ENCODE measurements around the gene FCRL5. TPM values are rescaled to one million over a fixed set of nuclear protein-coding genes. Genes with fewer than 3 reads are reported as not detected.

The FCRL5 gene
- total and polyA plus RNA-seq, 2 donors (not counting 3 experiments of a cell fraction or from before 2014, with no cell fraction given): not detected

- Histone ChIP-seq H3K4me3 (replicated peaks in 1 of 3; ENCODE audit: insufficient read depth in 1 of 3, low read depth in 1 of 3, low read length in 3 of 3) (no peak overlapping the region), H2AFZ (ENCODE audit: low read depth, low read length) (no peak overlapping the region), H3K4me1 (ENCODE audit: control insufficient read depth, extremely low read depth, insufficient read depth, low read length) (no peaks in the 10 kb centered on the region), H3K4me2 (ENCODE audit: insufficient read depth, low read length) (no peak overlapping the region), H3K79me2 (ENCODE audit: control insufficient read depth, insufficient read depth, low read length) (no peaks in the 10 kb centered on the region), H3K27ac (ENCODE audit: insufficient read depth, low read depth, low read length) (no peak overlapping the region), H3K9ac (replicated peaks; ENCODE audit: extremely low read depth, insufficient read depth, low read length) (no peak overlapping the region), H3K27me3 (ENCODE audit: control insufficient read depth in 2 of 2, insufficient read depth in 2 of 2, low read length in 2 of 2) (no peaks in the 10 kb centered on the region), H3K9me3 (replicated peaks; ENCODE audit: control insufficient read depth, insufficient read depth, low read length) (no peaks in the 10 kb centered on the region), H3K36me3 (ENCODE audit: control insufficient read depth in 2 of 2, extremely low read depth in 1 of 2, insufficient read depth in 2 of 2, low read length in 2 of 2) (no peaks in the 10 kb centered on the region), H3K9me1 (replicated peaks; ENCODE audit: control insufficient read depth, extremely low read depth, insufficient read depth, low read length) (no peaks in the 10 kb centered on the region), H4K20me1 (replicated peaks; ENCODE audit: control insufficient read depth, extremely low read depth, insufficient read depth, low read length) (no peaks in the 10 kb centered on the region)
- DNase-seq (ENCODE audit: low read depth, low spot score) (no peak), FAIRE-seq (no peak)
- BruUV-seq (replicated peaks): no TSS peak
- no peak for TF ChIP-seq EZH2 (IDR thresholded peaks at IDR 0.05; ENCODE audit: borderline replicate concordance, low read depth, low read length, severe bottlenecking)
- TF ChIP-seq JUN (IDR thresholded peaks at IDR 0.05; ENCODE audit: borderline replicate concordance, insufficient read depth, insufficient read length, low read depth): no peak
- TF ChIP-seq POLR2AphosphoS5 (IDR thresholded peaks at IDR 0.05; ENCODE audit: insufficient read depth, low read depth, low read length): no peak
- TF ChIP-seq FOS (IDR thresholded peaks at IDR 0.05; ENCODE audit: borderline replicate concordance, insufficient read depth, low read length): no peak
- no peak for TF ChIP-seq POLR2A (IDR thresholded peaks at IDR 0.05; ENCODE audit: low read depth, low read length)
- TF ChIP-seq, protein P1, sequence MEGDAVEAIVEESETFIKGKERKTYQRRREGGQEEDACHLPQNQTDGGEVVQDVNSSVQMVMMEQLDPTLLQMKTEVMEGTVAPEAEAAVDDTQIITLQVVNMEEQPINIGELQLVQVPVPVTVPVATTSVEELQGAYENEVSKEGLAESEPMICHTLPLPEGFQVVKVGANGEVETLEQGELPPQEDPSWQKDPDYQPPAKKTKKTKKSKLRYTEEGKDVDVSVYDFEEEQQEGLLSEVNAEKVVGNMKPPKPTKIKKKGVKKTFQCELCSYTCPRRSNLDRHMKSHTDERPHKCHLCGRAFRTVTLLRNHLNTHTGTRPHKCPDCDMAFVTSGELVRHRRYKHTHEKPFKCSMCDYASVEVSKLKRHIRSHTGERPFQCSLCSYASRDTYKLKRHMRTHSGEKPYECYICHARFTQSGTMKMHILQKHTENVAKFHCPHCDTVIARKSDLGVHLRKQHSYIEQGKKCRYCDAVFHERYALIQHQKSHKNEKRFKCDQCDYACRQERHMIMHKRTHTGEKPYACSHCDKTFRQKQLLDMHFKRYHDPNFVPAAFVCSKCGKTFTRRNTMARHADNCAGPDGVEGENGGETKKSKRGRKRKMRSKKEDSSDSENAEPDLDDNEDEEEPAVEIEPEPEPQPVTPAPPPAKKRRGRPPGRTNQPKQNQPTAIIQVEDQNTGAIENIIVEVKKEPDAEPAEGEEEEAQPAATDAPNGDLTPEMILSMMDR (IDR thresholded peaks at IDR 0.05; ENCODE audit: extremely low read depth in 1 of 2, insufficient read depth in 1 of 2, low read depth in 1 of 2, low read length in 2 of 2): no peak
- TF ChIP-seq MYC (IDR thresholded peaks at IDR 0.05; ENCODE audit: low read depth, low read length): no peak
- no peak for TF ChIP-seq GATA2 (IDR thresholded peaks at IDR 0.05; ENCODE audit: insufficient read depth, insufficient read length, low read depth, low read length)
- TF ChIP-seq MAX (IDR thresholded peaks at IDR 0.05; ENCODE audit: insufficient read depth, insufficient read length): no peak
- ChIA-PET POLR2A (no interaction called here), CTCF (interaction anchor here (3.4 kb wide), 1 partner anchor 16 kb away, joined by 20 read pairs; no protein-coding TSS in a partner anchor)
- dilution Hi-C loops (cut with MboI; ENCODE audit: extremely low pct_ligation_motif_present, low sequenced_read_pairs): no loop called here
- intact Hi-C loops (cut with micrococcal nuclease): no loop called here
Measured at GRCh38 chr1:157596384-157596783, 44.1 kb upstream of the FCRL5 start.
